ENCODE measurements around the gene SYT8. TPM values are rescaled to one million over a fixed set of nuclear protein-coding genes. Genes with fewer than 3 reads are reported as not detected.
A peak's percentile ranks its signal among the peaks of the same experiment; 100 is the strongest.

SYT8 gene
- total RNA-seq, 1 donor from 2014 or later: 12.5 TPM

- no peak for DNase-seq
- H3K4me3 ChIP-seq: no peak overlapping the region
- no peaks in the 10 kb centered on the region for H3K27me3 ChIP-seq
- peaks cover 9% of the 10 kb centered on the region for H3K4me1 ChIP-seq
- intact Hi-C loops (cut with DNase I): no loop called here
- no peak overlapping the region for H3K27ac ChIP-seq
- H3K36me3 ChIP-seq: no peaks in the 10 kb centered on the region
- TF ChIP-seq CTCF (IDR thresholded peaks at IDR 0.05): no peak
- no peak for ATAC-seq
- H3K9me3 ChIP-seq: no peaks in the 10 kb centered on the region
Observed at GRCh38 chr11:1856306-1857005, 21.7 kb downstream of the SYT8 start.

GRCh38 chr11:1857064-1857463 is 22.3 kb downstream of the SYT8 start:
- Histone ChIP-seq H3K27ac (no peak overlapping the region), H3K27me3 (no peaks in the 10 kb centered on the region), H3K36me3 (no peaks in the 10 kb centered on the region), H3K4me3 (no peak overlapping the region), H3K9me3 (no peaks in the 10 kb centered on the region), H3K4me1 (peaks cover 3% of the 10 kb centered on the region)
- no peak for TF ChIP-seq CTCF (IDR thresholded peaks at IDR 0.05)
- intact Hi-C loops (cut with DNase I): no loop called here
- no peak for ATAC-seq
- no peak for DNase-seq

GRCh38 chr11:1858154-1858553 is 23.4 kb downstream of the SYT8 start:
- H3K9me3 ChIP-seq: no peaks in the 10 kb centered on the region
- H3K27me3 ChIP-seq: no peaks in the 10 kb centered on the region
- intact Hi-C loops (cut with DNase I): no loop called here
- no peak for TF ChIP-seq CTCF (IDR thresholded peaks at IDR 0.05)
- H3K4me3 ChIP-seq: no peak overlapping the region
- ATAC-seq (peak; percentile 47), DNase-seq (no peak)
- H3K27ac ChIP-seq: no peak overlapping the region
- peaks cover 3% of the 10 kb centered on the region for H3K4me1 ChIP-seq
- H3K36me3 ChIP-seq: no peaks in the 10 kb centered on the region

- Histone ChIP-seq H3K27me3 (no peaks in the 10 kb centered on the region), H3K4me1 (peaks cover 7% of the 10 kb centered on the region), H3K4me3 (no peak overlapping the region), H3K27ac (no peak overlapping the region), H3K36me3 (no peaks in the 10 kb centered on the region), H3K9me3 (no peaks in the 10 kb centered on the region)
- intact Hi-C loops (cut with DNase I): no loop called here
- ATAC-seq: no peak
- TF ChIP-seq CTCF (IDR thresholded peaks at IDR 0.05): no peak
- no peak for DNase-seq
Observed at GRCh38 chr11:1858576-1858975, 23.8 kb downstream of the SYT8 start.

- Histone ChIP-seq H3K27ac (no peak overlapping the region), H3K4me3 (no peak overlapping the region), H3K27me3 (no peaks in the 10 kb centered on the region), H3K9me3 (no peaks in the 10 kb centered on the region), H3K36me3 (no peaks in the 10 kb centered on the region), H3K4me1 (peaks cover 10% of the 10 kb centered on the region)
- TF ChIP-seq CTCF (IDR thresholded peaks at IDR 0.05): no peak
- DNase-seq: no peak
- ATAC-seq: no peak
- intact Hi-C loops (cut with DNase I): no loop called here
Observed at GRCh38 chr11:1859004-1859403, 24.2 kb downstream of the SYT8 start.

GRCh38 chr11:1860108-1860507 is 25.3 kb downstream of the SYT8 start:
- Histone ChIP-seq H3K4me3 (no peak overlapping the region), H3K27me3 (no peaks in the 10 kb centered on the region), H3K4me1 (peaks cover 18% of the 10 kb centered on the region), H3K9me3 (no peaks in the 10 kb centered on the region), H3K27ac (no peak overlapping the region), H3K36me3 (no peaks in the 10 kb centered on the region)
- DNase-seq (no peak), ATAC-seq (no peak)
- intact Hi-C loops (cut with DNase I): no loop called here
- no peak for TF ChIP-seq CTCF (IDR thresholded peaks at IDR 0.05)
